Panc1 (cell line): Measurements from ENCODE around the gene WDR90. TPM values are rescaled to one million over a fixed set of nuclear protein-coding genes. Genes with fewer than 3 reads are reported as not detected.
A peak's percentile ranks its signal among the peaks of the same experiment; 100 is the strongest.

ENCODE experiments used
- ATAC-seq: fragments of 200-7000 bp; cut with Tn5 transposase; 2 replicates; pipeline ENCODE4 v1.9.1; 2020; ENCODE audit warnings: mild to moderate bottlenecking, moderate library complexity
- BruUV-seq: library from RNA; stranded (reverse); fragments of 400-500 nt; replicated peaks from 2 replicates; lab custom pipeline; 2021; lab: Mats Ljungman, UMichigan
- CTCF ChIA-PET: fragments of 300-600 bp; sonication (Branson Sonifier 250); formaldehyde crosslinking; loops from one replicate; lab custom pipeline; 2022; ENCODE audit warnings: antibody characterized with exemption; lab: Charles Lee
- POLR2A ChIA-PET: fragments of 300-600 bp; sonication (Branson Sonifier 250); formaldehyde crosslinking; loops from one replicate; lab custom pipeline; 2022; ENCODE audit warnings: antibody characterized with exemption; lab: Charles Lee
- DNase-seq: peaks from one replicate; pipeline ENCODE4 v3.0.0-alpha.2; 2010; ENCODE audit warnings: low read depth, low spot score
- H3K27ac ChIP-seq: 2 replicates; pipeline ENCODE4 v1.5.1; 2011; ENCODE audit warnings: mild to moderate bottlenecking, low read length, inconsistent platforms
- H3K27me3 ChIP-seq: fragments of 200-500 bp; sonication (Bioruptor generic); 2 replicates; pipeline ENCODE4 v1.6.0; 2014; ENCODE audit warnings: low read length, inconsistent platforms; ENCODE audit not compliant: control insufficient read depth, insufficient read depth
- H3K36me3 ChIP-seq: fragments of 200-500 bp; sonication (Bioruptor generic); 2 replicates; pipeline ENCODE4 v1.5.1; 2014; ENCODE audit warnings: inconsistent platforms, mild to moderate bottlenecking, low read length, moderate library complexity; ENCODE audit not compliant: control insufficient read depth, insufficient read depth
- H3K4me1 ChIP-seq: 2 replicates; pipeline ENCODE4 v1.5.1; 2011; ENCODE audit warnings: inconsistent platforms, mild to moderate bottlenecking, low read length, moderate library complexity; ENCODE audit not compliant: control insufficient read depth, insufficient read depth
- H3K4me3 ChIP-seq, 2 experiments: 2 replicates each; pipeline ENCODE4 v1.5.1; 2011 to 2012; ENCODE audit warnings: low read depth in 2 of 2, low read length in 2 of 2, mild to moderate bottlenecking in 2 of 2, inconsistent platforms in 1 of 2, moderate library complexity in 1 of 2
- H3K9me3 ChIP-seq: fragments of 200-500 bp; sonication (Bioruptor generic); 2 replicates; pipeline ENCODE4 v1.5.1; 2014; ENCODE audit warnings: low read depth, mild to moderate bottlenecking, inconsistent platforms, low read length, moderate library complexity; ENCODE audit not compliant: control insufficient read depth, insufficient read depth
- CTCF ChIP-seq: fragments of 450-650 bp; IDR thresholded peaks from 2 replicates; pipeline ENCODE4 v1.5.1; 2017; ENCODE audit warnings: mild to moderate bottlenecking
- POLR2AphosphoS5 ChIP-seq: IDR thresholded peaks from 2 replicates; pipeline ENCODE4 v1.6.1; 2012; ENCODE audit warnings: mild to moderate bottlenecking, low read depth, low read length, moderate library complexity
- REST ChIP-seq, 2 experiments: IDR thresholded peaks; 2 replicates each; pipeline ENCODE4 v1.6.1; 2011 to 2012; ENCODE audit warnings: low read depth in 2 of 2, control low read depth in 1 of 2, low read length in 1 of 2, mild to moderate bottlenecking in 1 of 2, moderate library complexity in 1 of 2; ENCODE audit not compliant: insufficient read depth in 1 of 2
- SIN3A ChIP-seq: IDR thresholded peaks from 2 replicates; pipeline ENCODE4 v1.6.1; 2012; ENCODE audit warnings: low read depth, mild to moderate bottlenecking, low read length, moderate library complexity, borderline replicate concordance; ENCODE audit not compliant: insufficient read depth
- TCF7L2 ChIP-seq: IDR thresholded peaks from 2 replicates; pipeline ENCODE4 v1.6.1; 2011; ENCODE audit warnings: mild to moderate bottlenecking, low read depth, low read length, inconsistent platforms
- in situ Hi-C: cut with HindIII; loops from 2 replicates; pipeline ENCODE4 v1.10.0; 2016; ENCODE audit warnings: low sequenced_read_pairs, low pct_unique_long_range_greater_than_20kb
- intact Hi-C: fragments of 100-400 bp; cut with micrococcal nuclease; formaldehyde crosslinking; loops from one replicate; pipeline ENCODE4 v1.10.0; 2022; ENCODE audit not compliant: unreplicated experiment
- total RNA-seq: library from RNA; stranded (reverse); gene quantifications from one replicate; pipeline ENCODE4 v1.2.1, GENCODE V29; 2021; ENCODE audit not compliant: unreplicated experiment

The WDR90 gene
- total RNA-seq, 1 experiment from 2014 or later, result 58.9 TPM

GRCh38 chr16:678209-678857, 29.2 kb downstream of the WDR90 start:
- no TSS peak for BruUV-seq
- no peak for ATAC-seq
- no peak for DNase-seq
- Histone ChIP-seq H3K4me1 (peaks cover 36% of the 10 kb centered on the region), H3K27me3 (no peaks in the 10 kb centered on the region), H3K27ac (peak overlapping the region; percentile 48; the same call in 1 of the 2 replicates), H3K36me3 (peaks cover 3% of the 10 kb centered on the region; the same call in 1 of the 2 replicates), H3K4me3 (no peak overlapping the region), H3K9me3 (no peaks in the 10 kb centered on the region)
- ChIA-PET CTCF (no interaction called here), POLR2A (no interaction called here)
- in situ Hi-C loops, result no loop called here
- TF ChIP-seq POLR2AphosphoS5 (no peak), TCF7L2 (no peak), CTCF (no peak), SIN3A (no peak), REST (IDR thresholded peaks at IDR 0.05; ENCODE audit: insufficient read depth in 1 of 2, low read depth in 2 of 2, low read length in 1 of 2) (no peak)
- intact Hi-C loops, result no loop called here

GRCh38 chr16:678858-679813, 30.0 kb downstream of the WDR90 start:
- H3K27me3 ChIP-seq, result no peaks in the 10 kb centered on the region
- peaks cover 30% of the 10 kb centered on the region for H3K4me1 ChIP-seq
- TF ChIP-seq POLR2AphosphoS5 (no peak; the same call in 1 of the 2 replicates), SIN3A (0 out of 2 replicates have a peak, but pooled peaks have one; percentile 19), REST (IDR thresholded peaks at IDR 0.05; ENCODE audit: insufficient read depth in 1 of 2, low read depth in 2 of 2, low read length in 1 of 2) (no peak), TCF7L2 (no peak)
- in situ Hi-C loops (no loop called here), intact Hi-C loops (no loop called here)
- ATAC-seq (peak; percentile 20), DNase-seq (no peak)
- H3K9me3 ChIP-seq, result no peaks in the 10 kb centered on the region
- peak overlapping the region; percentile 59 to 68 for H3K4me3 ChIP-seq
- POLR2A ChIA-PET, result no interaction called here
- BruUV-seq, result no TSS peak
- H3K36me3 ChIP-seq, result peaks cover 5% of the 10 kb centered on the region; the same call in 1 of the 2 replicates
- CTCF ChIA-PET, result no interaction called here
- H3K27ac ChIP-seq, result peak overlapping the region; percentile 81
